Stimulated activated CD4-positive, alpha-beta T cell treated with anti-CD3 and anti-CD28 coated beads, TNF-alpha, amount 100 ng/mL, for 48 hours (primary cell): Measurements from ENCODE around the gene CENPN.

Experiments used
- DNase-seq, 3 donors: peaks; one replicate each; pipeline ENCODE4 v3.0.0-alpha.2; 2020; ENCODE audit warnings: low read depth in 3 of 3

CENPN gene, protein sequence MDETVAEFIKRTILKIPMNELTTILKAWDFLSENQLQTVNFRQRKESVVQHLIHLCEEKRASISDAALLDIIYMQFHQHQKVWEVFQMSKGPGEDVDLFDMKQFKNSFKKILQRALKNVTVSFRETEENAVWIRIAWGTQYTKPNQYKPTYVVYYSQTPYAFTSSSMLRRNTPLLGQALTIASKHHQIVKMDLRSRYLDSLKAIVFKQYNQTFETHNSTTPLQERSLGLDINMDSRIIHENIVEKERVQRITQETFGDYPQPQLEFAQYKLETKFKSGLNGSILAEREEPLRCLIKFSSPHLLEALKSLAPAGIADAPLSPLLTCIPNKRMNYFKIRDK

DNA sequence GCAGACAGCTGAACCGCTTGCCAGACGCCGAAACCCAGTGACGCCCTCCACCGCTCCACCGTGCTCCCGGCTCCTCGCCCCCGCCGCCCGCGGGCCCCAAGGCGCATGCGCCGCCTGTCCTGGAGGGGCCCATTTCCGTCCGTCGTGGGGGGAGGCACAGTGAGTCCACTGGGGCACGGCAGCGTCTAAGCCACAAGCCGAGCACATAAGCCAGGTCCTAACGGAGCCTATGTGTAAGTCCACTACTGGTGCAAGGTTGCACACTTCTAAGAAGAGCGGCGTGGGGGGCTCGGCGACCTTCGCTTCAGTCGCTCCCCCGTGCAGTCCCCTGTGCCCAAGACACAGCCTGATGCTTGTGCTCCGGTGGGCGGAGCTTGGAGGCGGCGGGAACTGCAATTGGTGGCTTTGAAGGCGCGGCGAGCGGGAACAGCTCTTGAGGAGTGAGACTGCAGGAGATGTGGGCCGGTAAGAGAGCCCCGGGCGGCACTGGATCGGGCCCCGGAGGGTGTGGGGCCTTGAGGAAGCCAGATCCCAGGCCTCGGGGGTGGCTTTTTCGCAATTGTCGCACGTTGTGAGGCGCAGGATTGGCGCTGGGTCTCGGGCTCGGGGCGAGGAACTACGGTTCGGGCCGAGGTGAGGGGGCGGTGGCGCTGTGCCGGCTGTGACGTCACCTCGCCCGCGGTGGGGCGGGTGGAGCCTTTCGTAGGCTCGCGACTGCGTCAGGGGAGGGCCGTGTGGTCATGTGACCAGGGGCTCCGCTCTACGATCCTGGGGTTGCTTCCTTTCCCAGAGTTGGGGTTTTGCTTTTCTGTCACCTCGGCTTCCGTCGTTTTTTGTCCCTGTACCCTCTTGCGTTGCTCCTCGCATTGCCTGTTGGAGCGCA, at the start of gene CENPN, which contains the start of gene CMC2:
Gene CENPN, plus strand, starts transcription at position 402 of the 883 bp plus-strand sequence. CDS start 4,726 bp downstream, outside the sequence.
Gene CMC2, minus strand, starts transcription at position 73 of the 883 bp plus-strand sequence. CDS start 9,491 bp downstream, outside the sequence.
- peak; percentile 89 to 95 (median 93) for DNase-seq

DNA sequence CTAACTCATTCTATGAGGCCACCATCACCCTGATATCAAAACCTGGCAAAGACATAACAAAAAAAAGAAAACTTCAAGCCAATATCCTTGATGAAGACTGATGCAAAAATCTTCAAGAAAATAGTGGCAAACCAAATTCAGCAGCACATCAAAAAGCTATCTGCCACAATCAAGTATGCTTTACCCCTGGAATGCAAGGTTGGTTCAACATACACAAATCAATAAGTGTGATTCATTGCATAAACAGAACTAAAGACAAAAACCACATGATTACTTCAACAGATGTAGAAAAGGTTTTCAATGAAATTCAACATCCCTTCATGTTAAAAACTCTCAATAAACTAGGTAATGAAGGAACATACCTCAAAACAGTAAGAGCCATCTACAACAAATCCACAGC, 48.7 kb upstream of the CENPN start:
- no peak for DNase-seq

DNA sequence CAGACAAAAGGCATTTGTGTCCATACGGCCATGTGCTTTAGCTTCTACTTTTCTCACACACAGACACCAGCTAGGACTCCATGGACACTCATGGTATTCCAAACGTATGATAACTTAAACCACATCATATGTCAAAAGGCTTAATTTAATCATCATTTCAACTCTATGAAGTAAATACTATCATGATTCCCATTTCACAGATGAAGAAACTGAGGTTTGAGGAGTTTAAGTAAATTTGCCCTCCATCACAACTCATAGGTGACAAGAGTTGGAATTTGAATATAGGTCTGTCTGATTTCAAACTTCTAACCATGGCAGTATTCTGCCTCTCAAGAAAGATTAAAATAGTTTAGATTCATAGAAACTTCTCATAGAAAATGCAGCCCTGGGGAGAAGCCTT, 44.1 kb upstream of the CENPN start:
- DNase-seq = no peak

DNA sequence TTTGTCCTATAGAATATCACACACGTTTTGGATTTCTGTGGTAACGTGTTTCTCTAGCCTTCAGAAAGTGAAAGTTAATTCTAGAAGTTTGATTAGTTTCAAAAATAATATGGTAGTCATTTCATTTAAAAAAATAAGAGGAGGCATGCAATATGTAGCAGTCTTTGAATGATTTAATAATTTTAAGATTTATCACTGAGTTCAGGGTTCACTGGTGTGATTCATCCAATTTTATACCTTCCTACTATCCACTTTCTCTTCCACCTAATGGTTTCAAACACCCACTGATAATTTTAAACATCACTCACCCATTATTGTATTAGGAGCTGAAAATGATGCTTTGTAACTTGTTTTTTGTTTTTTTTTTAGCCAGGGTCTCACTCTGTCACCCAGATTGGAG, 42.7 kb upstream of the CENPN start:
- DNase-seq = no peak

DNA sequence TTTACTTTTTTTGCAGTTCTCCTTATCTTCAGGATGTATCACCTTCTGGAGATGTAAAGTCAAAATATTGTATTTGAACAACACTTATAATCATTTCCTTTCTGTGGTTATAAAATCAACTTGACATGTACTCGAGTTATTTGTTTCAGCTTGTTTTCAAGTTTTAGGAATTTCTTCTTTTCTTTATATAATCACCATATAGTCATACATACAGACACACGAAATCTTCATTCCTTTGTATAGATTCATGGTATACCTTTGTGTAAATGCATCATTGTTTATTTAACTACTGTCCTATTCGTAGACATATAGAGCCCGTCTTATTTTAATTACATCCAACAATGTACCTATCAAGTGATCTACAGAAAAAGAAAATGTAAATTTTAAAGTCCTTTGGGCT, 40.4 kb upstream of the CENPN start:
- DNase-seq = no peak

DNA sequence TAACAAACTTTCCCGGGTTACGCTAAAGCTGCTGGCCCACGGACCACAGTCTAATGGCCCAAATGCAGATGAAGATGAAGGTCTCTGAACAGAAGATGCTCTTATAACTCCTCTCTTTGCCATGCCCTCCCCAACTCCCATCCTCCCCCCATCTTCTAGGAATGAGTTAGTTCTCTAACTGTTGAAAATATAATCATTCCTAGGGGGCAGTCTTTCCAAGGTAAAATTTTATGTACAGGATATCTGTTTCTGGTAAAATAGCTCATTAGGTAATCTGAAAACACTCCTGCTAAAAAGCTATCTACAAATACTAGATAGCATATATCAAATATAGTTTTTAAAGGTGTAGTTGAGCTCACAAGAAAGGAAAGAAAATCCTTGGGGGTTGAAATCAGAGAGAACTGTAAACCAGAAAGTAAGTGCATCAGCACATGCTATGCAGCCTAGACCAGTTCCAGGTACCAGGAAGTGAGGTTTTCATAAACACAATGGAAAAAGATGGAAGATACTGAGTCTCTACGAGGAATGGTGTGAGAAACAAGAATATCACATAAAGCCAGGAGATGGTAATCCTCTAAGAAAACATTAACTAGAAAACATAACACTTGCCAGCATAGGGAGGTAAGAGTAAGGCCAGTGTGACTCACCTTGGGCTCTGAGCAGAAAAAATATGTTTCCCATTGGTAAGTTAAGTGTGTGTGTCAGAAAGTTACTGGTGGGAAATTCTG, 38.5 kb upstream of the CENPN start:
- DNase-seq = no peak

DNA sequence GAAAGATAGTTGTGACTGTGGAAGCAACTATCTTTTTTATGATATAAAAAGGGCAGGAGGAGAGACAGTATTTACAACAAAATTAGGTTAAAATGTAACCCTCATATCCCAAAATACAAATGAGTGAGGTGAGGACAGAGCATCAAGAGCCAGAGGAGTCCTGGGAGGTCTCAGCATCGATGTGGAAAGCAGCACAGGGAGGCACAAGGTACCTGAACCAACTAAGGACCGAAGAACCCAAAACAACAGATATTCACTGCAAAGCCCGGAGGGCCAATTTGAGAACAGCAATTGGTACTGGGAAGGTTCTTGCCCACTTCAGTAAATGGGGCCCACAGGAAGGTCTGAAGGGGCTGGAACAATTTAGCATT, 37.9 kb upstream of the CENPN start:
- DNase-seq = no peak

DNA sequence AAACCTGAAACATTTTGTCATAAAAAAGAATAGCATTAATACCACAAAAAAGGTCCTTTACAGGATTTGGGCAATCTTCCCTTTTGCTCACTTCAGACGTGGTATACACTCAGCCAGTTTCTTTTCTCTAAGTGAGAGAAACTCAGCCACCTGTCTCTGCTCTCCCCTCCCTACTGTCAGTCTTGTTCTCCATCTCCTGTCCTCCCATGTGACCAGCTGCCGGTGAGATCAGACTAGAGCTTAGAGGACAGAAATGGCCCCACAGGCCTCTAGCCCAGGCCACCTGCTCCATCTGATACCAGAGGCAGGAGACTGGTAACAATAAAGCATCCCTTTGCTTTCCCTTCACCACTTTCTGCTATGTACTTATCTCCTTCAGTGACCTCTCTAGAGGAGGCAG, 35.2 kb upstream of the CENPN start:
- DNase-seq = no peak

DNA sequence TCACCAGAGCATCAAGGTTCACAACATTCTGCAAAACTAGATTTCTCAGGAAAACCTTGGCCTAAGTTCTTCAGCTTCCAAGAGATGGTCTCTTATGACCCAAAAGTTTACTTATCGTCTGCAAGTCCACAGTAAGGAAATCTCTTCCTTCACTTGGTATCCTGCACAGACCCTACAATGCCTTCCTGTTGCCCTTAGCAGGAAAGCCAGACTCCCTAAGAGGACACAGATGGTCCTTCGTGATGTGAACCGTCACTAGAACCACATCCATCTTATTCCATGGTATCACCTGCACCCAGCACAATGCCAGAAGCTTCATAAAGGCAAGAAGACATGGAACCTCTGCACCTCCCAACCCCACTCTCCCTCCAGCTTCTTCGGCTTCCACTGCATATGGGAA, 34.4 kb upstream of the CENPN start:
- DNase-seq = no peak

DNA sequence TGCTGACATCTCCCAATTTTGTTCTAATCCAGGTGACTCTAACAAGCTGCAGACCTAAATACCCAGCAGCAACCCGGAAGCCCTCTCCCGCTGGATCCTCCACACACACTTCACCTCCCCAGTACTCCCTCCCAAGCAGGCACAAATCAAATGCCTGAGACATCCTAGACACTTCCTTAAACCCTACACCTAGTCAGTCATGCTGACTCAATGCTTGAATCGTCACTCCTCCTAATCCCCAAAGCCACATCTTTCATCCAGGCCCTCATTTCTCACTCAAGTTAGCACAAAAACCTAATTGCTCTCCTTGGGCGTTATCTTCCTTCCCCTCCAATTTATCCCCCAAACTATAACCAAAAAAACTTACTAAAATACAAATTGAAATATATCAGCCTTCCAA, 33.0 kb upstream of the CENPN start:
- DNase-seq = no peak

DNA sequence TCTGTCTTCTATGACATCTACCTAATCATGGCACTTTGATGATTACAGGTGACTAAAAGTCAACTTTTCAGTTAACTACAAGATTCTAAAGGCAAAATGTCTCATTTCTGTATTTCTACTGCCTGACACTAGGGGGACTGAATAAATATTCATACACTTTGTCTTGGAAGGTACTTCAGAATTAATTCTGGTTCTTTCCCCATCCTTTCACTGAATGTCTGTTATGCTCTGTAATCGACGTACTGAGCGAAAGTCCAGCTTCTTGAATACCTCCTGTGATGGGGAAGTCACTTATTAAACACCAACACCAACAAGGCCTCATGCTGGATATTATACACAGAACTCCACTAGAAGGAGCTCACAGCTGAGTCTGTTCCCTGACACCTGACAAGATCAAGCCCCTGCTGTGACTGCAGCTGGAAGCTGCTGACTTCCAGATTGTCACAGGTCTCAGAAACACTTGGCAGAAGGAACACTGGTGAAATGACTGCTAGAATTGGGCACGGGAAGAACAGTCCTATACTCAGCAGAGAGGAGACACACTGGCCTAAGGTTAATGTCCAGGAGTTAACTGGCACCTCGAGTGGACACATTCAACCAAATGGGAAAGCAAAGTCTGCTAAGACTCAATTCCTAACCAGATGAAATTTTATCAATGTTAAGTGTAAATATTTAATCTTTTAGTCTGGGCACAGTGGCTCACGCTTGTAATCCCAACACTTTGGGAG, 32.2 kb upstream of the CENPN start:
- no peak for DNase-seq

DNA sequence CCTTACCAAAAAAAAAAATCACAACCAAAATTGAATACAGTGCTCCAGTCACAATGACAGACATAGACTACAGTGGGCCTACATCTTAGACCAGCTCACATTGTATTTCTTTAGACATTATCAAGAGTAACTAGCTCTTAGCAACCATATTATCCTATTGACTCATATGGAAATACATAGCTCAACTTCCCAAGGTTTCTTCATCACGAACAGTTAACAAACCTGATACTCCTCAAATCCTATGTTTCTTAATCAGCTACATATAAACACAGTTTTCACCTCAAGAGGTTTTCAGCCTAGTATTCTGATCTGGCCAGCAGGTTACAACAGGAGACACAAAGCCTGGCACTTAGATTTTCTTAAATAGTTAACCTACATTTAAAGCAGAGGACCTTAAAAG, 30.1 kb upstream of the CENPN start:
- DNase-seq = no peak

DNA sequence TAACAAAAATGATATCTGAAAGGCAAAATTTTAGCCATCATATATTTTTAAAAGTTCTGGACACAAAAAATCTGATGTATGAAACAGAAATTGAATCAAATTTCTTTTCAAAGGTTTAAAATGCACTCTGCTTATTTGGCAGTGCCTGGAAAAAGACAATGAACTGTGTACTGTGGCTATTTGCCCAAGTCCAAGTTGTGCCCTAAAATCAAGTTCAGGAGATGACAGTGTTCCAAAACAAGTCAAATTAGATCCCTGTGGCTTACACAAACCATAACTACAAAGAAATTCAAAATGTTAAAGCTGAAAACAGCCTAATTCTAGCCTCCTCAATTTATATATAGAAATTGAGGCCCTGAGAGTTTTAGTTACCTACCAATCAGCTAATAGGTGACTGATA, 25.9 kb upstream of the CENPN start:
- no peak for DNase-seq

DNA sequence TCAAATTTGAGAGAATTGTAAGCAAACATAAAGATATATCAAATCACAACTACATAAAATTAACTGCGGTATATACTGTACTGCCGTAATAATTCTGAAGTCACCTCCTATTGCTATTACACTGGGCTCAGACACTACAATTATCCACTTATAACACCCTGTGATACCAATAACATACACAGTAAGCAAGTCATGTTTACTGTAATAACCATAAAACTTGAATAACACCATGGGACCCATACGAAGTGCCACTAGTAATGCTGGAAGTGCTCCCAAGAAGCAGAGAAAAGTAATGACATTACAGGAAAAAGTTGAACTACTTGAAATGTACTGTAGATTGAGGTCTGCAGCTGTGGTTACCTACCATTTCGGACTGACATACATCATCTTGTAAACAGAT, 24.4 kb upstream of the CENPN start:
- no peak for DNase-seq

DNA sequence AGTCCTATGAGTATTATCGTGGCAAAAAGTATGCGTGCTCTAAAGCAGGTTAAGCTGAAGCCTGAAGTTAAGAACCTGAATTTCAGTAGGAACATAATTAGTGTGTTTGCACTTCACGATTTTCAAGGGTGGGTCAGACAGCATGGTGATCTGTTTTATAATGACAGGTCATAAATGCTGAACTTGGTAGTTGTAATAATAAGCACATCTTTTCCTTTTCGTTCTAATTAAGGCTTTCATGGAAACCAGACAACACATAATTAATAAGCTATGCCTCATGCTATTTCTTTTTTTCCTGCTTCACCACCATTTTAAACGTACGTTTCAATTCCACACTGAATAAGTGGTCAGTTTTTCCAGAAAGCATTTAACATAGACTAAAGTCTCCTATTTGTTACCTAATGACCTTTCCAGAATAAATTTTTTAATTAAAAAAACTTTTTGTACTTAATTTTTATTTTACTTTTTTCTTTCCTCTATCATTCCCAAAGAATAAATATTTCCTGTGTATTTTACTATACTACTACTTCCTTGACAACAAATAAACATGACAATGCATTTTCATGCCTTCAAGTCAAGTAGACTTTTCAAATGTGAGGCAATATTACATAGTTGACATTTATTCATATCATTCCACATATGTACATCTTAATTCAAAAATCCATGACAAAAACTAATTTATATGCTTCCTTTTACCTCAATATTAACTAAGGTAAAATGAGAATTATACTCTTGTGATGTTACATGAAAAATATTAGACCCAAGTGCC, 22.7 kb upstream of the CENPN start:
- no peak for DNase-seq

DNA sequence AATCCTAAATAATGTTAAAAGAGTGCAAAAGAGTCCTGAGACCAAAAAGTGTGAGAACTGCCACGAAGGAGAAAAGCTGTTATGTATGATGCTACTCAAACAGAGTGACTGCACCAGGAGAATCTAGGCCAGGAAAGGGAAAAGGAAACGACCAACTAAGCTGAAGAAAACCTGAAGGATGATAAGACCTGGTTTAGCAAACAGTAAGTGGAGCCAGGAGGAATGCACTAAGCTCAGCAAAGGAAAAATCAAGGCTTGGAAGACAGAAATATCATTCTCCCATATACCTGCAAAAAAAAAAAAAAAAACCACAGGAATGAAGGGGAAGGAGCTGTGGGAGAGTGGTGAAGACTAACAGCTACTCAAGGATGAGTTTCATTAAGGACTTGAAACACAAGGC, 21.4 kb upstream of the CENPN start:
- DNase-seq = no peak

DNA sequence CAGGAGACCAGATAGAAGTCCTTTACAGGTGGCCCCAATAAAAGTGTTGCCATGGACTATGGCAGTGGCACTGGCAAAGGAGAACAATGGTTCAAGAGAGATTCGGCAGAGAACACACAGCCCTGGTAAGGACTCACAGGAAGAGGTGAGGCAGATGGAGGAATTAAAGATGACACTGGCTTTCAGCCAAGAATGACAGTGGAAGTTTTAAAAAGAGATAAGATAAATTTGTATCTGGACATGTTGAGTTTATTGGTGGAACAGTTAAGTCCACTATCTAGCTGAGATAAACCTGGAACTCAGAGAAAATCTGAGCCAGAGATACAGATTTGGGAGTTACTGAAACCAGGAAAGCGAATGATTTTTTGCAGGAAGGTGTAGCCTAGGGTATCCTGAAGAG, 20.5 kb upstream of the CENPN start:
- DNase-seq = no peak

DNA sequence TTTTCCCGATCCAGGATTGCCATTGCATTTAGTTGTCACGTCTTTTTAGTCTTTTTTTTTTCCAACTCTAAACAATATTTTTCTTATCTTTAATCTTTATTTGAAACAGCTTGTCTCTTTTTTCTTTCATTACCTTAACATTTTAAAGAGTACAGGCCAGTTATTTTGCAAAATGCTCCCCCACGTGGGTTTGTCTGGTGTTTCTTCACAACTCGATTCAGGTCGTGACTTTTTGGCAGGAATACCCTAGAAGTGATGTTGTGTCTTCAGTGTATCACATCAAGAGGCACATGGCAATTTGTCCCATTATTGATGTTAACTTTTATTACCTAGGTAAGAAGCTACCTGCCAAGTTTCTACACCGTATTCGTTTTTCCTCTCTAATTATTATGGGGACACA, 18.3 kb upstream of the CENPN start:
- no peak for DNase-seq

DNA sequence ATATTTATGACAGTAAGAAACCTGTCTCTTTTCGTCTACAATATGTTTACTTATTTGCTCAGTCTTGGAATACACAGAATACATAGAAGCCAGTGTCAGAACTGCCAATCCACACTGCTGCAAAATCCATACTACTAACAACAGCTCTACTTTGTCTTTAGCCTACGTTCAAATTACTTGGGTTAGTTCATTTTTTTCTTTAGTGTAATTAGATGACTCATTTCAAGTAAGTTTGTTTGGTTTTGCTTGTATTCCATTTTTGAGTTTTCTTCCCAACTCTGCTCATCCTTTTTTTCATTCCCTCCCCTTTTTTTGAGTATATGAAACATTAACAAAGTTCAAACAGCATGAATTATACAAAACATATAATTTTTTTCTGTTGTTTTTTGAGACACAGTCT, 17.2 kb upstream of the CENPN start:
- no peak for DNase-seq

DNA sequence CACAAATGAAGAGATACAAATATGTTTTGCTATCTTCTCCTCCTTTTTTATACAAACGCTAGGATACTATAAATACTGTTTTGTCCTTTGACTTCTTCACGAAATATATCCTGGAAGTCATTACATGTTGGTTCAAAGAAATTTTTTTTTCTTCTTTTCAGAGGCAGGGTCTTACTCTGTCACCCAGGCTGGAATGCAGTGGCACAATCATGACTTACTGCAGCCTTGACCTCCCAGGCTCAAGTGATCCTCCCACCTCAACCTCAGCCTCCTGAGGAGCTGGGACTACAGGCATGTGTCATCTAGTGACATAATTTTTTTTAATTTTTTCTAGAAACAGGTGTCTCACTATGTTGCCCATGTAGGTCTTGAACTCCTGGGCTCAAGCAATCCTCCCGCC, 16.4 kb upstream of the CENPN start:
- no peak for DNase-seq

DNA sequence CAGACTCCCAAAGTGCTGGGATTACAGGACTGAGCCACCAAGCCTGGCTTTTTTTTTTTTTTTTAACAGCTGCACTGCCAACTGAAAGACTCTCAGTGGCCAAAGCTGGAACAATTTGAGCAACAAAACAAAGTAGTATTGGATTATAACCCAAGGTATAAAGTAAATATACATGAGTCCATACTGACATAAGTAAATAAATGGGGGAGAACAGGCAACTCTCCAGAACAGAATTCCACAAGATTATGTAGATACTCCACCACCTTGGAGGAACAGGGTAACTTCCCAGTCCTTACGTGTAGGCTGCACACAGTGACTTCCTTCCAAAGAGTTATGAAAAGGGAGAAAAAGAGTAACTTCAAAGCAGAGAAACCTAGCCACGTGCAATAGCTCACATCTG, 16.0 kb upstream of the CENPN start:
- no peak for DNase-seq
